Activated T-cell treated with anti-CD3 and anti-CD28 coated beads for 48 hours (primary cell): ENCODE data around the gene DACT3.

ENCODE experiments used
- DNase-seq: peaks from one replicate; pipeline ENCODE4 v3.0.0-alpha.2; 2020; ENCODE audit warnings: low read depth

DACT3 gene

DNA sequence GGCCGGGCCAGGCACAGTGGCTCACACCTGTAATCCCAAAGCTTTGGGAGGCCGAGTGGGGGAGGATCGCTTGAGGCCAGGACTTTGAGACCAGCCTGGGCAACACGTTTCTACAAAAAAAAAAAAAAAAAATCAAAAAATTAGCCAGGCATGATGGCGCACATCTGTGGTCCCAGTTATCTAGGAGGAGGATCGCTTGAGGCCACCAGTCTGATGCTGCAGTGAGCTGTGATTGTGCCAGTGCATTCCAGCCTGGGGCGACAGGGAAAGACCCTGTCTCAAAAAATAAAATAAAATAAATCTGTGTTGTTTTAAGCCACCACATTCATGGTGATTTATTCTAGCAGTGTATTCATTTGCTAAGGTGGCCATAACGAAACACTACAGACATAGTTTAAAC, 4.1 kb upstream of the DACT3 start:
- no peak for DNase-seq

DNA sequence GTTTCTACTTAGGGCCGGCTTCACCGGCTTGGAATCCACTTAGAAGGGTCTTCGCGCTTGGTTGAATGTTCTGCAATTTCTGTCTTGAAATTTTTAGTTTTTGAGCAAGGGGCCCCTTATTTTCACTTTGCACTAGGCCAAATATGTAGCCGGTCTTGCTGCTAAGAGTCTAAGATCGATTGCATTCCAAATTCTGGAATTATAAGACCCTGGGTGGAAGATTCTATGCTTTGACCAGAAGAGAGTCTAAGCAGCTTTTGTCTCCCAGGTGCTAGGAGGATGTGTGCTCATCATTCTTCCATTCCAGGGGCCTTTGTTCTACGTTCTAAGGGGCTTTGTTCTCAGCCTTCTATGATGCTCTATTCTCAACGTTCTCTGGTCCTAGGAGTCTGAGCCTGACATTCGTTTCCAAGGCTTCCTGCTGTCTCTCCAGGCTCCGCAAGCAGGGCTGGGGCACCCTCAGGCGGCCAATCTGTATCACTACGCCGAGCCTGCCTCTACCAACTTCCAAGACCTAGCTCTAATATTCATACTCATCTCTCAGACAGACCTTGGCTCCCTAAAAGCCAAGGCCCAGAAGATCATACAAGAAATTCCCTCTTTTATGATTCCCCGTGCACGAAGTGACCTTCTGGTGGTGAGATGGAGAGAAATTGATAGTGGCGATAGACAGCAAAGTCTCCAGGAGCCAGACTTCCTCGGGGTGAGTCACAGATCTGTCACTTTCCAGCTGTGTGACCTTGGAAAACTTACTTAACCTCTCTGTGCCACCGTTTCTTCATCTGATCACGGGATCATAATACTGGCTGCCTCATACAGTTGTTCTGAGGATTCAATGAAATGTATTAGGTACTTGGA, 982 bp upstream of the DACT3 start:
- peak; percentile 69 for DNase-seq

DNA sequence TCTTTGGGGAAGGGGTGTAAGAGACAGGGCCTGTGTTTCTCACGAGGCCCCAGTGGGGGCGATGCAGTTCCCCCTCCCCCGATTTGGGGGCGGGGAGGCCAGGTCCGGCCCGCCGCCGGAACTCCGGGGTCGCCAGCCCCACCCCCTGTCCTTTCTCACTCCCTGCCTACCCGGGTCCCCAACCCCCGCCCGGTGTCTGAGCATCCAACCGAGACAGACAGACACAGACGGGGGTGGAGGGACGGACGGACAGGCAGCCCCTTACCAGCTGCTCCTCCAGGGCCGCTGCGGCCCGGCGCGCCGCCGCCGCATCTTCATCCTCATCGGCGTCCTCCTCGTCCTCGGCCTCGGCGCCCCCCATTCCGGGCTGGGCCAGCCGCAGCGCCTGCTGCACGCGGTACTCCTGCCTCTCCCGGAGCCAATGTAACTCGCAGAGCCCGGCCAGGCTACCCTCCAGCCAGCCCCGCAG, 397 bp downstream of the DACT3 start:
- no peak for DNase-seq

DNA sequence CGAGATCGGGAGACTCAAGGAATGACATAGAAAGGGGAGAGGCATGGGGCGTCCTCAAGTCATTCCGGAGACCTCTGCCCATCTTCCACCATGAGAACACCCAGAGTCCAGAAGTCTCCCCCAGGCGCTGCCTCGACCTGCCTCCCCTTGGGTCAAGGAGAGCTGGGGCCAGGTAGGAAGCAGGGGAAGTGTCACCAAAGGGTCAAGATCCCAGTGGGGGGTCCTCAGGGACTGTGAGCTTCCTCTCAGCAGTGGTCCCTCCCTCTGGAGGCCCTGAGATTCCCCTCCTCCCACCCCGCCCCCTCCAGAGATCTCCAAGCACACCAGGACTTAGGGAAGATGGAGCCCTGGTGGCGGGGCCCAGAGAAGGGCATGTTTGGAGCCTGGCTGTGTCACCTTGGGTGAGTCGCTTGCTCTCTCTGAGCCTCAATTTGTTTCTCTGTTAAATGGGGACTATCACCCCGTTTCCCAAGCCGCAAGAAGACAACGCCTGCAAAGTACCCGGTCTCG, 919 bp downstream of the DACT3 start:
- DNase-seq = no peak

DNA sequence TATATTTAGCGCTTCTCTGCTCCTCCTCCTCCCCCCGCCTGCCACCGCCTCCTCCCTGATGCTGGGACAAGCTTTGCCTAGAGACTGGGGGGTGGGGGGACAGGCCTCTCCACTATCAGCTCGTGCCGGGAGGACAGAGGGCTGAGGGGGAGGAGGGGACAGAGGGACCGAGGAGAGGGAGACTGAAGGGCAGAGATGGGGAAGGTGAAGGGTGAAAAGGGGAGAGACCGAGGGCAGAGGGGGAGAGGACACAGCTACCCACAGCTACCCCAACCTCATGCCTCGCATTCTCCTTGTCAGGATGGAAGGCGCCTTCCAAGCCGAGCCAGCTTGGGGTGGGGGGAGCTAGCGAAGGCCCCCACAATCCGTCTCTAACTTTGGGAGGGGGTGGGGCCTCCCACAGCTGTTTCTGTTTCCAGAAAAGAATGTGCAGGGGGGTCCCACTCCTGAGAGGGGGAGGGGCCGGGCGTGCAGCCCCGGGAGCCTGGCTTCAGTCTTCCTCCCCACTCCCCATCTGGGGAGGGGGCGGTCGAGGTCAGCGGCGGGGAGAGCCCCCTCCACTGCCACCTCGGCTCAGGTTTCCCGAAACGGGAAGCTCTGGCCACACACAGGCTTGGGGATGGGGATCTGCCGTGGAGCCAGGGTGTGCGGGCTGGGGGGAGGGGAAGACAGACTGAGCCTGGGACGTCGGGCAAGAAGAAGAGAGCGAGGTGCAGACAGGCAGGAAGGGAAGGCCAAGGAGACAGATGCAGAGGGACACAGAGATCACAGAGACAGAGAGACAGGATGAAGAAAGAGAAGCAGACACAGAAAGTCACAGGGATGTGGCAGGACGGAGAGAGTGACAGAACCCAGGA, 1.6 kb downstream of the DACT3 start:
- DNase-seq = no peak

DNA sequence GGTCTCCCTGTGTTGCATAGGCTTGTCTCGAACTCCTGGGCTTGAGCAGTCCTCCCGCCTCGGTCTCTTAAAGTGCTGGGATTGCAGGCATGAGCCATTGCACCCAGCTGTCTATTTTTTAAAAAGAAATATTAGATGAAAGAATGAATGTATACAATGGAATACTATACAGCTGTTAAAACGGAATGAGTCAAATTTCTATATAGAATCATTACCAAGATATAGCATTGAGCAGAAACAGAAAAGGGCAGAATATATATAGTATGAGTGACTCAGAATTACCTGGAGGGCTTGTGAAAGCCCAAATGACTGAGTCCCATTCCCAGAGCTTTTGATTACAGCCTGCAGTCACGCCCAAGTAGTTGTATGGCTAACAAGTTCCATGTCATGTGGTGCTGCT, 4.4 kb downstream of the DACT3 start:
- DNase-seq = no peak

DNA sequence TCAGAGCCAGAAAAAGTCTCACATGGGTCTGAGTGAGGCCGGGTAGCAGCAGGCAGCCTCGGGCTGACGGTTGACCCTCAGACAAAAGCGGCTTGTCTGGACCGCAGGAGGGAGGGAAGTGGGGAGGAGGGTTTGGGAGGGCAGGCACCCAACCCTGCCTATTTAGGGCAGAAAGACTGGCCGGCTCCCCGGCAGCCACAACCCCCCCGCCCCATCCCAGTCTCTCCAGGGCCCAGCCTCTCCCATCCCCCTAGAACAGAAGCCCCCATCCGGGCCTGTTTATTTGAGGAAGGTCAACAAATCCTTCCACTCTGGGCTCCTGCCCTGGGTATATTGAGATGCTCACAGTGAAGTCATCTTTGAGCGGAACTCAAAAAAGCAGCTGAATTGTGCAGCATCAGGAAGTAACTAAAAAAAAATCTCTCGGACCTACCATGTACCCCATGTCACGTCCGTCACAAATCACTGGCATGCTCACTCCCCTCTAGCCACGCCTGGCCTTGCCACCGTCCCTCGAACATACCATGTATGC, 6.3 kb downstream of the DACT3 start:
- DNase-seq = no peak

DNA sequence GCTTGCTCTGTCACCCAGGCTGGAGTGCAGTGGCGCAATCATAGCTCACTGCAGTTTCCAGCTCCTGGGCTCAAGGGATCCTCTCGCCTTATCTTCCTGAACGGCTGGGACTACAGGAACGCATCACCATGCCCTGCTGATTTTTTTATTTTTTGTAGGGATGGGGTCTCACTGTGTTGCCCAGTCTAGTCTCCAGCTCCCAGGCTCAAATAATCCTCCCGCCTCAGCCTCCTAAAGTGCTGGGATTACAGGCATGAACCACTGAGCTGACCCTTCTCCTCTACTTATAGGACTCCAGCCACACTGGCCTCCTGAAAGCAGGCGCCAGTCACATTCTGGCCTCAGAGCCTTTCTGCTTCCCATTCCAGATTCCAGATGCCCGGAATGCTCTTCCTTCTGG, 10.5 kb downstream of the DACT3 start:
- DNase-seq = no peak

DNA sequence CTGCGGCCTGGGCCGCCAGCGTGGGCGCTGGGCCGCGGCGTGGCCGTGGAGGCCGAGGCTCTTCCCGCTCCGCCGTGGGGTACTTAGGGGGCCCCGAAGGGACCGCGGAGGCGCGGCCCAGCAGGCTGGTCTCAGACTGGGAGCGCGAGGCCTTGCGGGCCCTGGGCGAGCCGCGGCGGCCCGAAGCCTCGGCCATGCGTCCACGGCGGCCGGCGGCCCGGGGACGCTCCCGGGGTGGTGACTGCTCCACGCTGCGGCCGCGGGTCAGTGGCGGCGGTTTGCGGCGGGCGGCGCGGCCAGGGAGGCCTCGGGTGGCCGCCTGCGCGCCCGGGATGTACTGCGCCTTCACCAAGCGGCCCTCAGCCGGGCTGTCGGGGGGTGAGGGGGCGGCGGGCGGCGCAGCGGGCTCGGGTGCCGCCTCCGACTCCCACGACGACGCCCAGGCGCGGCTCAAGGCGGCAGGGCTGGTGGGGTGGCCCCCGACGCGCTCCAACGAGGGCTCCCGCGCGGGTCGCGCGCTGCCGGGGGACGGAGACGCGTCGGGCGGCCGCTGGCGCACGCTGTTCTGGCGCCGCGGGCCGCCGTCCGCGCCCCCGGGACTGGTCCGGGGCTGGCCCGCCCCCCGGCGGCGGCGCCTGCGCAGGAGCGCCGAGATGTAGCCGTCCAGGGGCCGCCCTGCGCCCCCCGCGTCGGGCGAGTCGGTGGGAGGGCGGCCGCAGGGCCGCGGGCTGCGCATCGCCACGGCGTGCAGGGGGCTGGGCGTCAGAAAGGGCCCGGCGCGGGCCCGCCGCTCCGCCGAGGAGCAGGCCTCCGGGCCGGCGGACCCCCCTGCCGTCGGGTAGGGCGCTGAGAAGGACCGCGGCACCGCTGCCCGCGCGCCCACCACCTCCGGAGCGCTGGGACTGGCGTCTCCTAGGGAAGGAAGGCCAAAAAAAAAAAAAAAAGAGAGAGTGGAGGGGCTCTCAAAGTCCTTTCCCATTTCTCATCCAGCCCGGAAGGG, 11.7 kb downstream of the DACT3 start:
- no peak for DNase-seq

DNA sequence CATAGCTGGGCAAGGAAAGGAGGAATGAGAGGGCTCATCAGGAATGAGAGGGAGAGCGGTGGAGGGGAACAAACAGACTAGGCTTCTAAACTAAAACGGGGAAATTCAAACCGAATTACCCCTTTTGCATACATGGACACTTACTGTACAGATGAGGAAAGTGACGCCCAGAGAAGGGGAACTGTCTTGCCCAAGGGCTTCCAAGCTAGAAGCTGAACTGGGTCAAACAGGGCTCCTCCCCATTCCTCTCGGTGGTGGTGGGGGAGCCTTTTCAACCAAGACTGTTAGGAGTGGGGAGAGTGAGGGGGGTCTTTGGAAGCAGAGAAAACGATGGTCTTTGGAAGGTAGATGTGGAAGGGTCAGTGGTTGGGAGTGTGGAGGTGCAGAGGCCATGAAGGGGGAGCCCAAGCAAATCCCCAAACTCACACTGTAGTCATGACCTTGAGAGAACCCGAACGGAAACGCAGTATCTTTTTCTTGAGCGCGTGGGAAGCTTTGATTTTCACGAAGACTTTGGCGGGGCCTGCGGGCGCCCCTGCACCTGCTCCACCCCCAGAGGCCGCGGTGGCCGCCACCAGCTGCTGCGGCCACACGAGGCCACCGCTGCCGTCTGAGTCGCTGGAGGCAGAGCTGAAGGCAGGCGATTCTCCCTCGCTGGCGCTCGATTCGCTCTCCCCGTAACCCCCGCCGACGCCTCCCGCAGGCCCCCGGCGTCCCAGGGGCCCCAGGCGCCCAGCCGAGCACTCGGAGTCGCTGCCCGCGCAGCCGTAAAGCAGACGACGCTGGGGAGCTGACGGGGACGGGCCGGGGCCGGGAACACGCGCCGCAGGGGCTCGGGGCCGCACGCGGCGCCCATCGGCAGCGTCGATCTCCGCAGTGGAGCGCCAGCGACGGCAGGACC, 12.7 kb downstream of the DACT3 start:
- DNase-seq = no peak

DNA sequence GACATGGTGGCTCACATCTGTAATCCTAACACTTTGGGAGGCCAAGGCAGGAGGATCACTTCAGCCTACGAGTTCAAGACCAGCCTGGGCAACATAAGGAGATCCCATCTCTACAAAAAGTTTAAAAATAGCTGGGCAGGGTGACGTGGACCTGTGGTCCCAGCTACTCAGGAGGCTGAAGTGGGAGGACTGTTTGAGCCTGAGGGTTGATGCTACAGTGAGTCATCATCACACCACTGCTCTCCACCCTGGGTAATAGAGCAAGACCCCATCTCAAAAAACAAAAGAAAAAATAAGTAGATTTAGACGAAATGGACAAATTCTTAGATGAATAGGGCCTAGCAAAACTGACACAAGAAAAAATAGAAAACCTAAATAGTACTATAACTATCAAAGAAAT, 14.6 kb downstream of the DACT3 start:
- DNase-seq = no peak

DNA sequence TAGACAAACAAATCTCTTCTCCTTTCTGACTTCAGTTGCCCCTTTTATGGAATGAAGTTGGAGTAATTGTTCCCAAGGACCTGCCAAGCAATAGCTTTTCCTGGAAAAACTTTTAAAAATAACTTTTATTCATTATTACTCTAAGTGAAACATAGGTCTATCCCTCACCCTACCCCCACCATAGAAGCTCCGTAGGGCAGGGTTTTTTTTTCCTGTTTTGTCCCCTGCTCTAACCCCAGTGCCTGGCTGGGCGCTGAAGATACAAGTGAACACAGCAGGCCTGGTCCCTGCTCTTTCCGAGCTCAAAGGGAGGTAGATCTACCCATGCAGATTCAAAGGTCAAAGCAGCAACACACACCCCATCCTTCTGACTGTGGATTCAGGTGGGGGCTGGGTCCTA, 16.3 kb downstream of the DACT3 start:
- DNase-seq = no peak

DNA sequence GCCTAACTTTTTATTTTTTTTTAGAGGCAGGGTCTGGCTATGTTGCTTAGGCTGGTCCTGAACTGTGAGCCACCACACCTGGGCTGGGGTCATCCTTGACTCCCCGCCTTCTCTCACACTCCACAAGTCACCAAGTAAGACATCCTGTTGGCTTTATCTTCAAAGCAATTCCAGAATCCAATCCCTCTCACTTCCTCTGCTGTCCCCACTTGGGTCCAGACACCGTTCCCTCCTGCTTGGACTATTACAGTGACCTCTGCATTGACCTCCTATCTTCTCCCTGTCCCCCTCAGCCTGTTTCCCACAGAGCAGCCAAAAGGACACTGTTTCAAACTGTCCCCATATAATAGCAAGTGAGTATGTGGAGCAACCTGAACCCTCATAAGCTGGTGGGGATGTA, 20.3 kb downstream of the DACT3 start:
- no peak for DNase-seq

DNA sequence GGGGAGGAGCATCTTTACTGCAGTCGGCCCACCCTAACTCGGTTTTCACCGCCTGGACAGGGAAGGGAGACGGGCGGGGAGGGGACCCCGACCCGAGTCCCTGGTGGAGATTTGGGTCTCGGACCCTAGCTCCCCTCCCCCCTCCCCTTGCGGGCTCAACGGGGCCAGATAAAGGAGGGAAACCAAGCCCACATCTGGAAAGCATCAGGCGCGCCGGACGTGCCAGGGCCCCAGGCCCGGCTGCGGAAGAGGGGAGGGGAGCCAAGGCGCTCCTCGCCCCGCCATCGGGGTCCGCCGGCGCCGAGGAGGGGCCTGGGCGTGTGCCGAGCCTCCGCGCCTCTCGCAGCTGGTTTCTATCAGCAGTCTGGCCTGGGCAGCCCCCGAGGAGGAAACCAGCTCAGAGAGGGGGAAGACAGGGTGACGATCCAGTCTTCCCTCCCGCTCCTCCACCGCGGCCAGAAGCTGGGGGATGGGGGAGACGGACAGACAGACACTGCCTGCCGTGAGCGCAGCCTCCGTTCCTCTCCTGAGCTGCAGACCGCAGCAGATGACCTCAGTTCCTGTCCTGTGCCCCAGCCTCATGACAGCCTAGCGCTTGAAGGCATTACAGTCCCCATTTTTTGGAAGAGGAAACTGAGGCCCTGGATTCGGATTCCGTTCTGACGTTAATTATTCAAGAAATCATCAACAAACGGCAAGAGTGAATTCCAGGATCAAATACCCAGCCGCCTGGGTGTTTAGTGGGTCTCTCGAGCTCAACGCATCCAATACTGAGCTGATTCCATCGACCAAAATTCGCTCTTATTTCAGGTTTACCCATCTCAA, 21.4 kb downstream of the DACT3 start:
- no peak for DNase-seq

DNA sequence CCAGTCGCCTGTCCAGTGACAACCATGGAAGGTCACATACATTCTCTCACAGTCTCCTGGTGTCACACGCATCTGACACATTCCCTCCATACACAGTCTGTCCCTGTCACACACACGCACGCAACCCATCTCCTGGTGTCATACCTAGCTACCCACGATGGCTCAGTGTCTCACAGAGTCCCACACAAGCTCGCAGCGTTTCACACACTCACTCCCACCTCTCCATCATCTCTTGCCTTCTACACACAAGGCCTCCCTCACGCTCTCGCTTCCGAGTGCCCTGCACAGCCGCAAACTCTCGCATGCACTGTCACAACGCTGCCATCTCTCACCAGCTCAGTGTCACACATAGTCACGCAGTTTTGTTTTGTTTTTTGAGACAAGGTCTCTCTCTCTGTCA, 23.8 kb downstream of the DACT3 start:
- no peak for DNase-seq

DNA sequence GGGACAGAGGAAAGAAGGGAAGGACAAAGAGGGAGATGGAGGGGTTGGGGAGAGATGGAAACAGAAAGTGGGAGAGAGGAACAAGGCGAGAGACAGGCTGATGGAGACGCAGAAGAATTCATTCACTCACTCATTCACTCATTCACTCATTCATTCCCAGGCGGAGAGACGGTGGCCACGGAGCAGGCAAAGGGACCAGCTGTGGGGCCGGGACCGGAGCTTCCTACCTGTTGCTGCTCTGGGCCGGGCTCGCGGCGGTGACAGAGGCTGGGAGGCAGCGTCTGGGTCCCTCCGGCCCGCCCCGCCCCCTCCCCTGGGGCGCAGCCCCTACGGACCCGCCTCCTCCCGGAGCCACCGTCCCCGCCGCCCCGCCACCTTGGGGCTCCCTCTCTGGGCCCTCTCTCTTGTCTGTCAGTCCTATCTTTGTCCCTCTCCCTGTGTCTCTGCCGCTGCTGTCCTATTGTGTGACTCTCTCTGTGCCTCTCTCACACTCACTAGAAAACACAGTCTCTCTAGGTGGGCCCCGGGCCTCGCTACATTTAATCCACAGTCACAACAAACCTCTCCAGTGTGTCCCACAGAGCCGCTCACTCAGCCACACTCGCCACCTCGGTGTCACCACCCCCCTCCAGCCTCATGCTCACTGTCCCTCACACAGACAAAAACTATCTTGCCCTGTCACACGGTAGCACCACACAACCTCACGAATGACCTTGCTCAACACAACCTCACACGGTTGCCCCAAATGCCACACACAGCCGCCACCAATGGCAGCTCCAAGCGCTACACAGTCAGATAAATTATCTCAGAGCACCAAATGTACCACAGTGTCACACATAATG, 24.8 kb downstream of the DACT3 start, which contains the start of gene GNG8:
GNG8 (minus strand) TSS at position 283 of the 842 bp plus-strand sequence. CDS start 1,520 bp downstream, outside the sequence.
- no peak for DNase-seq

DNA sequence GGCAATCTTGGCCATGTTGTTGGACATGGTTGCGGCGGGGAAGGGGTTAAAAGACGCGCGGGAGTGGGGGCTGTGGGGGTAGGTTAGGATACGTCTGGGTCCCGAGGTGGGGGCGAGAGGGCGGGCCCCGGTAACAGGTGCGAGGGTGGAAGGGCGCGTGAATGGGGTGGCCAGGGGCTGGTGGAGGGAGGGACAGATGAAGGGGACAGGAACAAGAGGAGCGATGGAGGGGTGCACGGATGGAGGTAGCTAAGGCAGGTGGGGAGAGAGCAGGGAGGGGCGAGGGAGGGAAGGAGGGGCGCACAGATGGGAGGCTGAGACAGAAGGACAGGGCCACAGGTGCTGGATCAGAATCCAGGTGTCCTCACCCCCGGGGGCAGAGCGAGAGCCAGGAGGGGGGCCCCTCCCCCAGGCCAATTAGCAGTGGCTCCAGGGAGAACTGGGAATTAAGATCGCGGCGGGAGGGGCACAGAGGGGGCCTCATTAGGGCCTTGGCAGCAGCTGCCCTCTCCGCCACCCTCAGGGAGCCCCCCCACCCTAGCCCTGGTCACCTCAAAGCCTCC, 26.2 kb downstream of the DACT3 start:
- DNase-seq = no peak

DNA sequence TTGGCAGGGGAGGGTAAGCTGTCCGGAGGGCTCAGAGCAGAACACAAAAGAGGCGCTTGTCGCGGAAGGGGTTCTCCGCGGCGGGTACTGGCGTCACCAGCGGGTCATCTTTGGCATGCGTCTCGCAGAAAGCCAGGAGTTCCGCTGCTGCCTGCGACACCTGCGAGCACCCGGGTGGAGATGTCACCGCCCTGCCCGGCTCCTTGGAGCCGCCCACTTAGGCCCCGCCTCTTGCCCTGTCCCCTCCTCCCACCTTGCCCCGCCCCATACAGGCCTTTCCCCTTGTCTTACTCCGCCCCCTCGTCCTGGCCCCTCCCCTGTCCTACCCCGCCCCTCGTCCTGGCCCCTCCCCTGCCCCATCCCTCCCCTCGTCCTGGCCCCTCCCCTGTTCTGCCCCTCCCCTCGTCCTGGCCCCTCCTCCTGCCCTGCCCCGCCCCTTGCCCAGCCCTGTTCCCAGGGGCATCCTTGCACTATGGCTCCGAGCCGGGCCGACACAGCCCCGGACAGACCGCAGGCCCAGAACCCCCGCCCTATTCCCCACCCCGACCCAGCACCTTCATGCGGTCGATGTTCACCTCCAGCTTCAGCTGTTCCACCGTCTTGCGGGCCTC, 26.8 kb downstream of the DACT3 start:
- peak; percentile 95 for DNase-seq
